HCT116 (cell line): ENCODE results near the gene BAIAP2. TPM values are rescaled to one million over a fixed set of nuclear protein-coding genes. Genes with fewer than 3 reads are reported as not detected.

Experiments used
- ATAC-seq: fragments of 200-7000 bp; cut with Tn5 transposase; 2 replicates; pipeline ENCODE4 v1.9.1; 2020; ENCODE audit warnings: mild to moderate bottlenecking, moderate library complexity
- BruUV-seq: library from RNA; stranded (reverse); fragments of 400-500 nt; replicated peaks from 2 replicates; lab custom pipeline; 2021; lab: Mats Ljungman, UMichigan
- CTCF ChIA-PET: fragments of 300-600 bp; sonication (Branson Sonifier 250); formaldehyde crosslinking; loops from one replicate; lab custom pipeline; 2021; ENCODE audit warnings: antibody characterized with exemption; lab: Charles Lee
- POLR2A ChIA-PET: fragments of 300-600, 350-600 bp; sonication (Branson Sonifier 250); formaldehyde crosslinking; loops from one replicate; lab custom pipeline; 2021; ENCODE audit warnings: antibody characterized with exemption; lab: Charles Lee
- RAD21 ChIA-PET, 2 experiments: fragments of 300-600 bp; sonication (Branson Sonifier 250); formaldehyde crosslinking; loops; one replicate each; lab custom pipeline; 2023; ENCODE audit warnings: low total read pairs in 2 of 2; ENCODE audit not compliant: uncharacterized antibody in 2 of 2, unreplicated experiment in 2 of 2, low non-redundant PET in 1 of 2; lab: Charles Lee
- DNase-seq: peaks from one replicate; pipeline ENCODE4 v3.0.0-alpha.2; 2010; ENCODE audit warnings: low read depth, low spot score
- H2AFZ ChIP-seq: fragments of 200-600 bp; shearing (Covaris generic), sonication (generic); 2 replicates; pipeline ENCODE4 v1.6.1; 2017; ENCODE audit warnings: low read depth, mixed run types, mixed read lengths, antibody characterized with exemption, low read length; ENCODE audit not compliant: poor library complexity, severe bottlenecking
- H3K27ac ChIP-seq: 2 replicates; pipeline ENCODE4 v1.5.1; 2012; ENCODE audit warnings: low read depth, low read length
- H3K27me3 ChIP-seq: fragments of 200-600 bp; sonication (generic); 2 replicates; pipeline ENCODE4 v1.6.1; 2016; ENCODE audit warnings: mixed run types, low read length, mixed read lengths; ENCODE audit not compliant: insufficient read depth
- H3K36me3 ChIP-seq, 2 experiments: fragments of 200-500 bp in 1 of 2; fragments of 200-600 bp in 1 of 2; sonication (Bioruptor generic) in 1 of 2; sonication (generic) in 1 of 2; 2 replicates each; pipeline versions ENCODE4 v1.5.1 to v1.6.1; 2014 to 2016; ENCODE audit warnings: low read length in 2 of 2, inconsistent platforms in 1 of 2, mixed read lengths in 1 of 2, mixed run types in 1 of 2; ENCODE audit not compliant: insufficient read depth in 2 of 2, control insufficient read depth in 1 of 2
- H3K4me1 ChIP-seq, 2 experiments: fragments of 200-600 bp in 1 of 2; sonication (generic) in 1 of 2; 2 replicates each; pipeline versions ENCODE4 v1.5.1 to v1.6.1; 2012 to 2017; ENCODE audit warnings: low read length in 2 of 2, inconsistent platforms in 1 of 2, mild to moderate bottlenecking in 1 of 2, mixed read lengths in 1 of 2, mixed run types in 1 of 2, moderate library complexity in 1 of 2; ENCODE audit not compliant: insufficient read depth in 2 of 2, control insufficient read depth in 1 of 2
- H3K4me2 ChIP-seq: fragments of 200-600 bp; sonication (generic); 2 replicates; pipeline ENCODE4 v1.6.1; 2017; ENCODE audit warnings: mixed run types, low read length, mixed read lengths
- H3K4me3 ChIP-seq, 2 experiments: fragments of 200-600 bp in 1 of 2; sonication (generic) in 1 of 2; replicated peaks in 1 of 2; 2 replicates each; pipeline ENCODE4 v1.5.1; 2011 to 2016; ENCODE audit warnings: low read length in 2 of 2, control low read depth in 1 of 2, low read depth in 1 of 2, mild to moderate bottlenecking in 1 of 2, mixed read lengths in 1 of 2, mixed run types in 1 of 2
- H3K79me2 ChIP-seq: fragments of 200-600 bp; sonication (generic); 2 replicates; pipeline ENCODE4 v1.6.1; 2017; ENCODE audit warnings: mild to moderate bottlenecking, mixed run types, low read length, moderate library complexity, mixed read lengths; ENCODE audit not compliant: insufficient read depth
- H3K9ac ChIP-seq: fragments of 200-600 bp; sonication (generic); 2 replicates; pipeline ENCODE4 v1.6.1; 2016; ENCODE audit warnings: low read length, mixed read lengths
- H3K9me2 ChIP-seq: fragments of 200-600 bp; sonication (generic), shearing (Covaris generic); 2 replicates; pipeline ENCODE4 v1.6.1; 2017; ENCODE audit warnings: mixed run types, mild to moderate bottlenecking, moderate library complexity; ENCODE audit not compliant: insufficient read depth
- H3K9me3 ChIP-seq, 2 experiments: fragments of 200-500 bp in 1 of 2; fragments of 200-600 bp in 1 of 2; sonication (Bioruptor generic) in 1 of 2; sonication (generic) in 1 of 2; 2 replicates each; pipeline ENCODE4 v1.6.1; 2014 to 2017; ENCODE audit warnings: low read length in 2 of 2, mixed read lengths in 2 of 2, inconsistent platforms in 1 of 2, low read depth in 1 of 2, mild to moderate bottlenecking in 1 of 2, mixed run types in 1 of 2, moderate library complexity in 1 of 2; ENCODE audit not compliant: control insufficient read depth in 1 of 2, insufficient read depth in 1 of 2
- H4K20me1 ChIP-seq: fragments of 200-600 bp; sonication (generic), shearing (Covaris generic); 2 replicates; pipeline ENCODE4 v1.6.1; 2017; ENCODE audit warnings: mixed run types, mild to moderate bottlenecking, moderate library complexity; ENCODE audit not compliant: insufficient read depth
- EGR1 ChIP-seq: IDR thresholded peaks from 2 replicates; pipeline ENCODE4 v1.6.1; 2012; ENCODE audit warnings: low read depth
- EZH2 ChIP-seq: fragments of 200-600 bp; sonication (generic); IDR thresholded peaks from 2 replicates; pipeline ENCODE4 v1.6.1; 2017; ENCODE audit warnings: antibody characterized with exemption, mixed run types
- POLR2A ChIP-seq: IDR thresholded peaks from 2 replicates; pipeline ENCODE4 v1.7.0; 2011; ENCODE audit warnings: borderline replicate concordance; ENCODE audit not compliant: insufficient read depth, insufficient read length; ENCODE audit errors: extremely low read depth
- SIN3A ChIP-seq: IDR thresholded peaks from 2 replicates; pipeline ENCODE4 v1.6.1; 2012; ENCODE audit warnings: low read depth
- SRF ChIP-seq: IDR thresholded peaks from 2 replicates; pipeline ENCODE4 v1.6.1; 2012; ENCODE audit warnings: low read depth
- TCF7L2 ChIP-seq: IDR thresholded peaks from 2 replicates; pipeline ENCODE4 v1.7.0; 2011; ENCODE audit warnings: borderline replicate concordance, inconsistent platforms; ENCODE audit not compliant: insufficient read depth, insufficient read length; ENCODE audit errors: extremely low read depth
- ZFX ChIP-seq: fragments of 450-650 bp; IDR thresholded peaks from 2 replicates; pipeline ENCODE4 v1.6.1; 2017
- intact Hi-C: fragments of 100-400 bp; cut with micrococcal nuclease; formaldehyde crosslinking; loops from 2 replicates; pipeline ENCODE4 v1.10.0; 2022
- total RNA-seq: library from RNA; stranded (reverse); gene quantifications from one replicate; pipeline ENCODE4 v1.2.1, GENCODE V29; 2021; ENCODE audit not compliant: unreplicated experiment
- TF ChIP-seq, protein P1 (sequence below): IDR thresholded peaks from 2 replicates; pipeline ENCODE4 v1.6.1; 2011; ENCODE audit warnings: mild to moderate bottlenecking, low read length, moderate library complexity; ENCODE audit not compliant: insufficient replicate concordance; ENCODE audit errors: extremely low read depth
- TF ChIP-seq, protein P2 (sequence below): IDR thresholded peaks from 2 replicates; pipeline ENCODE4 v1.6.1; 2012

Gene BAIAP2
- total RNA-seq, 1 experiment from 2014 or later: 105 TPM

DNA sequence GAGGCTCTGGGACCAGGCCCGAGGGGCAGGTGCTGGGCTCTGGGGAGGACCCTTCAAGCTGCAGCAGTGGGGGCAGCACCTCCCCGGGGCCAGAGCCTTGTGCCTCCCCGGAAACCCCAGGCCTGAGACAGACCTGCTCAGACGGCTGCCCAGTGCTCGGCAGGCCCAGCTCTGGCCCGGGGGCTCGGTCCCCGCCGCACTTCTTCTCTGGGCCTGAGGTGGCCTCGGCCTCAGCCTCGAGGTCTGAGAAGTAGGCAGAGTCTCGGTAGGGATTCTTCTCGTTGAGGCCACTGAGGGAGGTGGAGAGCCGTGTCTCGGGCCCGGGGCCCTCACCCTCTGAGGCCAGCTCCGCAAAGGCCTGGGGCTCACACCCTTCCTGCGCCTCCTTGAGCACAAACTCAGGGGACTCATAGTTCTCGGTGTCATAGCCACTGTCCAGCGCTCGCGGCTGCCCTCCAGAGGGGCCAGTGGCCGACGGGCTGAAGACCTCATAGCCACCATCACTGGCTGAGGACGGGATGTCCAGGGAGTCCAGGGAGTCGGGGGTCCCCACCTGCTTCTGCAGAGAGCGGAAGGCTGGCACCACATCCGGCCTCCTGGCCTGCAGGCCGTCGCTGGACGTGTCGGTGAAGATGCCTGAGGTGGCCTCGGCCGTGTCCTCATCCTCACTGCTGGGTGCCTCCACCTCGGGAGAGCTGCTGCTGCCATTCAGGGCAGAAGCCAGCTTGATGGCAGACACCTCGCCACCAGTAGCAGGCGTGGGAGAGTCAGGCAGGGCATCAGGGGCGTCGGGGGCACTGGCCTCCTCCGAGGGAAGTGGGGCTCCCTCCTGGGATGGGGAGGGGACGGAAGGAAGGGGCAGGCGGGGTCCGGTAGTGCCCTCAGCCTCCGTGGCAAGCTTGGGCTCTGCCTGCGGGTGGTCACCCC, 86.0 kb downstream of the BAIAP2 start:
- Histone ChIP-seq H4K20me1 (no peaks in the 10 kb centered on the region), H3K27ac (peak overlapping the region; percentile 33; the same call in 1 of the 2 replicates), H3K9me3 (no peaks in the 10 kb centered on the region), H2AFZ (no peak overlapping the region), H3K27me3 (no peaks in the 10 kb centered on the region), H3K36me3 (peaks cover 0 to 5% of the 10 kb centered on the region in 2 experiments; a peak in 1 of 4 replicates), H3K9me2 (no peaks in the 10 kb centered on the region), H3K79me2 (peaks cover 13% of the 10 kb centered on the region; the same call in 1 of the 2 replicates), H3K4me1 (peaks cover 10 to 31% of the 10 kb centered on the region in 2 experiments), H3K4me2 (no peak overlapping the region), H3K9ac (no peak overlapping the region), H3K4me3 (no peak overlapping the region)
- CTCF ChIA-PET: interaction anchor here (0.9 to 1.0 kb wide), 2 partner anchors 132 to 364 kb away, joined by 3 read pairs; no protein-coding TSS in a partner anchor
- POLR2A ChIA-PET: interaction anchor here (0.6 to 0.9 kb wide), 3 partner anchors 12 to 348 kb away, joined by 3 read pairs; no protein-coding TSS in a partner anchor
- DNase-seq (no peak), ATAC-seq (no peak)
- RAD21 ChIA-PET: interaction anchor here in 1 of 2 experiments (0.6 kb wide), 1 partner anchor 71 kb away, joined by 3 read pairs; no protein-coding TSS in a partner anchor
- intact Hi-C loops: no loop called here
- BruUV-seq: no TSS peak
- TF ChIP-seq POLR2A (no peak), SRF (no peak)

DNA sequence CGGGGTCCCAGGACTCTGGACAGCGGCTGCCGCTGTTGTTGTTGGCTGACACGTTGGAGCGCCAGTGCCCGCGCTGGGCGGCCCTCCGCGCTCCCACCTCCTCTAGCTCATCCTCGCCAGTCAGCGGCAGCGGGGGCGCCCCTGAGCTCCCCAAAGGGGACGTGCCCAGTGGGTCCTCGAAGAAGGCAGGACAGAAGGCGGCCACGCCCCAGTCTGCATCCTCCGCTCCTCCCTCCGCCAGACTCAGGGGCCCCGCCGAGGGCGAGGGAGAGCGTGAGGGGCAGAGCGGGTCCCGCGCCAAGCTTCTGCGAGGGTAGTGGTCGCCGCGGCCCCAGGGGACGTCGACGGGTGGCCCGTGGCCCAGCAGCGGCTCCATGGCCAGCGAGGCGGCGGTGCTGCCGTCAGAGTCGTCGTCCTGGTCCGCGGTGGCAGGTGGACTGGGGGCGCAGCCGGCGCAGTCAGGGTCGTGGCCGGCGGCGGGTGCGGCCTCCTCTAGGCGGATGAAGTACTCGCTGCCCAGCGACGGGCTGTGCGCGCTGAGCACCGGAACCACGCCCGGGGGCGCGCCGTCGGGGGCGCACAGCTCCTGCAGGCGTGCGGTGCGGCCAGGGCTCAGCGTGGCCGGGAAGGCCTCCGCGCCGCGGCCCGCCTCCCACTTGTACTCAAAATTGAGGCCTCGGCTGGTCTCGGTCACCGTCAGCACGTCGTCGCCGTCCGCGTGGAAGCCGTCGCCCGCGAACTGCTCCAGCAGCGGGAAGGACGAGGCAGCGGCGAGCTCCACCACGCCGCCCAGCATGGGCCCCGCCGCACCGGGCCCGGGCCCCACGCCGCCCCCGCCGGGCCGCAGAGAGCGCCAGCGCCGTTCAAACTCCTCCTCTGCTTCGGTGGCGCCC, 87.1 kb downstream of the BAIAP2 start:
- intact Hi-C loops: no loop called here
- Histone ChIP-seq H3K79me2 (peaks cover 12% of the 10 kb centered on the region; the same call in 1 of the 2 replicates), H3K4me1 (peaks cover 10 to 27% of the 10 kb centered on the region in 2 experiments), H3K9ac (no peak overlapping the region), H2AFZ (no peak overlapping the region), H3K27me3 (no peaks in the 10 kb centered on the region), H3K36me3 (no peaks in the 10 kb centered on the region), H4K20me1 (no peaks in the 10 kb centered on the region), H3K9me3 (no peaks in the 10 kb centered on the region), H3K4me2 (no peak overlapping the region)
- no TSS peak for BruUV-seq
- POLR2A ChIA-PET: no interaction called here
- ATAC-seq (no peak), DNase-seq (no peak)
- CTCF ChIA-PET: interaction anchor here (1.0 kb wide), 1 partner anchor 133 kb away, joined by 3 read pairs; no protein-coding TSS in a partner anchor
- TF ChIP-seq EGR1 (no peak), EZH2 (no peak), SIN3A (no peak), ZFX (no peak), TCF7L2 (no peak)
- TF ChIP-seq, protein P1, sequence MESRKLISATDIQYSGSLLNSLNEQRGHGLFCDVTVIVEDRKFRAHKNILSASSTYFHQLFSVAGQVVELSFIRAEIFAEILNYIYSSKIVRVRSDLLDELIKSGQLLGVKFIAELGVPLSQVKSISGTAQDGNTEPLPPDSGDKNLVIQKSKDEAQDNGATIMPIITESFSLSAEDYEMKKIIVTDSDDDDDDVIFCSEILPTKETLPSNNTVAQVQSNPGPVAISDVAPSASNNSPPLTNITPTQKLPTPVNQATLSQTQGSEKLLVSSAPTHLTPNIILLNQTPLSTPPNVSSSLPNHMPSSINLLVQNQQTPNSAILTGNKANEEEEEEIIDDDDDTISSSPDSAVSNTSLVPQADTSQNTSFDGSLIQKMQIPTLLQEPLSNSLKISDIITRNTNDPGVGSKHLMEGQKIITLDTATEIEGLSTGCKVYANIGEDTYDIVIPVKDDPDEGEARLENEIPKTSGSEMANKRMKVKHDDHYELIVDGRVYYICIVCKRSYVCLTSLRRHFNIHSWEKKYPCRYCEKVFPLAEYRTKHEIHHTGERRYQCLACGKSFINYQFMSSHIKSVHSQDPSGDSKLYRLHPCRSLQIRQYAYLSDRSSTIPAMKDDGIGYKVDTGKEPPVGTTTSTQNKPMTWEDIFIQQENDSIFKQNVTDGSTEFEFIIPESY: no peak
- TF ChIP-seq, protein P2, sequence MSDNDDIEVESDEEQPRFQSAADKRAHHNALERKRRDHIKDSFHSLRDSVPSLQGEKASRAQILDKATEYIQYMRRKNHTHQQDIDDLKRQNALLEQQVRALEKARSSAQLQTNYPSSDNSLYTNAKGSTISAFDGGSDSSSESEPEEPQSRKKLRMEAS: no peak
- TF ChIP-seq, all 23 proteins: peak for 0
- no peaks in the 10 kb centered on the region for H3K9me2 ChIP-seq
- RAD21 ChIA-PET: no interaction called here
- H3K27ac ChIP-seq: peak overlapping the region; percentile 8; the same call in 1 of the 2 replicates
- H3K4me3 ChIP-seq: no peak overlapping the region
